Activated CD4-positive, alpha-beta T cell treated with anti-CD3 and anti-CD28 coated beads for 24 hours (primary cell): ENCODE results near the gene ATM.
"Not testable (repeated sequence)": the region's sequence is repeated elsewhere in the genome, so short reads cannot be mapped to it uniquely, and the experiment has no call there.

Source experiments
- DNase-seq, 2 donors: peaks; one replicate each; pipeline ENCODE4 v3.0.0-alpha.2; 2020; ENCODE audit warnings: low read depth in 2 of 2

Gene ATM

DNA sequence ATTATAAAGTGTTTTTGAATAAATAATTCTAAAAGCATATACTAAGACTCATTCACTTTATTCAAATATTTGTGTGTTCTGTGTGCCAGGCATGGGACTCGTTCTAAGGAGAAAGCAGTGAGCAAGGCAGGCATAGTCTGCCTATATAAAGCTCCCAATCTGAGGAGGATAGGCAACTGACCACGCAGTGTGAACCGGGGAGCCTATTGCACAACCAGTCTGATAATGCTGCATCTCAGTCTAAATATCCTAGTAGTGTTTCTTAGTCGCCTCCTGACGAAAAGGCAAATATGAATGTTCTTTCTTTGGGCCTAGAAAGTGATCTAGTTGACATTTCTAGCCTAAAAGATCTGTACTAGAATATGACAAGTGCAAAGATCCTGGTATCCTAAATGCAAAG is 146.2 kb downstream of the ATM start:
- no peak for DNase-seq

GRCh38 chr11:108370315-108370714 is 147.4 kb downstream of the ATM start:
- no peak for DNase-seq

DNA sequence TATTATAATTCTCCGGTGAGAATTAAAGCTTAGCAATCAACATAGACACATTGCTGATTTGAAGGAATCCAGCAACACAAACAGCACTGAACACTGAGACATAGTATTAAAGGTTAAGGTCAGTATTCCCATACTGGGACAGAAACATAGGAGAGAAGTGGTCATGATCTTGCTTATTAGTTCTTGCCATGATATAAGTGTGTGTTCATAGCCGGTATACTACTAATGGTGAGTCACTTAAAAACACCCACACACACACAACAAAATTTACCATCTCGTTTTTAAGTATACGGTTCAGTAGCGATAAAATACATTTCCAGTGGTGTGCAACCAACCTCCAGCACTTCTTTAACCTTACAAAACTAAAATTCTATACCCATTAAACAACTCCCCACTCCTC is 148.1 kb downstream of the ATM start:
- no peak for DNase-seq

- not testable (repeated sequence) for DNase-seq
These were observed 150.6 kb downstream of the ATM start for GRCh38 chr11:108373505-108373904.

- DNase-seq: no peak
These were observed 165.7 kb downstream of the ATM start for GRCh38 chr11:108388576-108388975.

GRCh38 chr11:108392353-108392752 is 169.5 kb downstream of the ATM start:
- DNase-seq: no peak

DNA sequence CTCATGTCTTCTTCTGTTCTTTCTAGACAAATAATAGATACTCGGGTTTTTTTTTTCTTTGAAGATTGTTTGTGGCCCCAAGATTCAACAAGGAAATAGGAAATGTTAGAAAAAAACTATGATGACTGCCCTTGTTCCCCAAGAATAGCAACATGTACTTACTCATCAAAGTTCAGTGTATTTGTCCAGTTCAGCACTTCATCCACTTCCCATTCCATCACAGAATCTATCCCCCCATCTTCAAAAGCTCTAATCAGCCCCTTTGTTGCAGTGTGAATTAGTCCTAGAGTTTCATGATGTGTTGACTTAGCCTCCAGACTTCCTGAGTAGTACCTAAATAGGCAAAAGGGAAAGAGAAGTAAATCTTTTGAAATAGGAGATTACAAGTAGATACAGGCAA is 170.2 kb downstream of the ATM start:
- no peak for DNase-seq

- no peak for DNase-seq
These were observed 171.9 kb downstream of the ATM start for GRCh38 chr11:108394744-108395284.

- DNase-seq: not testable (repeated sequence)
These were observed 173.8 kb downstream of the ATM start for GRCh38 chr11:108396672-108397071.

DNA sequence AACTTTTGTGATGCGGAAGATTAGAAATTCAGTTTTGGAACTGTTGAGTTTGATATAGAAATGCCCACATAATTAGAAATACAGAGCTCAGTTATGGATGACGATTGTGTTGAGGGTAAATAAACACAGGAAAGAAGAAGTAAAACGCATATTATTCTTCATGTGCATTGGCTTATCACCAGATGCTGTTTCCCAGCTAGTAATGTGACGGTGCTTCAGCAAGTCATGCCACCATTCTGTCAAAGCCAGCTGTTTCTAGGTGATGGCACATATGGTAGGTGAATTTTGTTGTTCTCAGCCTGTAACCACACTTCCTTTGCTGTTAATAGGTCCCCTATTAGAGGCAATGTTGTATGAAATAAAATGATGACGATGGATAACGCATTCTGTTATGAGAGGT is 175.6 kb downstream of the ATM start:
- no peak for DNase-seq

GRCh38 chr11:108402241-108402640 is 179.4 kb downstream of the ATM start:
- DNase-seq: no peak

GRCh38 chr11:108403052-108403451 is 180.2 kb downstream of the ATM start:
- DNase-seq: no peak

DNA sequence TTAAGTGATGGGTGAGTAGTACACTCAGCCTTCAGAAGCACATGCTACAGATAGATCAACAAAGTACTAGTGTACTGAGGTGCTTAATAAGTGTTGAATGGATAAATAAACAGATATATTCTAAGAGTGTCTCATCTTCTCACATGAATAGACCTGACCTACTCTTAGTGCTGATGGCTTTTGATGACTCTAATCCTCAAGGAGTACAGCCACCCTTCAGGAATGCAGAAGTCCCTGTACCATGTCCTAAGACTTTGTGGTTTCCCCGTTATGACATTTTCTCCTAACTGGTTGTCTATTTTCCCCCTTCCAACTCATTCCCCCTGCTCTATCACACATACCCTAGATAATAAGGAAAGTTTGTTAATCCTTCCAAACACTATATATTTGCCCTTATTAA is 182.8 kb downstream of the ATM start:
- DNase-seq: no peak

GRCh38 chr11:108414958-108415357 is 192.1 kb downstream of the ATM start:
- DNase-seq: no peak

GRCh38 chr11:108417551-108417950 is 194.7 kb downstream of the ATM start:
- DNase-seq: not testable (repeated sequence)
